Bronchial epithelial cell (primary cell): ENCODE results near the gene MAGEA4. TPM values are rescaled to one million over a fixed set of nuclear protein-coding genes. Genes with fewer than 3 reads are reported as not detected.

Experiments used
- DNase-seq: peaks from one replicate; pipeline ENCODE4 v3.0.0-alpha.2; 2010; ENCODE audit warnings: low read depth
- FAIRE-seq: peaks from 2 replicates; lab custom pipeline; 2011; peaks lifted over from hg19 to GRCh38; lab: Jason Lieb, UNC
- H3K27me3 ChIP-seq: 2 replicates; pipeline ENCODE4 v1.5.1; 2011; ENCODE audit warnings: low read length; ENCODE audit not compliant: control insufficient read depth, insufficient read depth
- H3K36me3 ChIP-seq: 2 replicates; pipeline ENCODE4 v1.5.1; 2011; ENCODE audit warnings: low read length; ENCODE audit not compliant: control insufficient read depth, insufficient read depth
- H3K4me3 ChIP-seq: 2 replicates; pipeline ENCODE4 v1.5.1; 2011; ENCODE audit warnings: mild to moderate bottlenecking, low read depth, low read length, control low read depth
- total RNA-seq: library from RNA; depleted of rRNA; stranded (reverse); fragments of >200 nt; gene quantifications from 2 replicates; pipeline ENCODE4 v1.2.1, GENCODE V29; 2014
- TF ChIP-seq, protein P1 (sequence below): IDR thresholded peaks from 2 replicates; pipeline ENCODE4 v1.5.1; 2011; ENCODE audit warnings: mild to moderate bottlenecking, moderate library complexity, low read length, control low read depth, inconsistent platforms; ENCODE audit not compliant: insufficient read depth, severe bottlenecking

The MAGEA4 gene
- total RNA-seq, 1 donor from 2014 or later, result not detected

GRCh38 chrX:151878574-151878973 lies 34.1 kb upstream of the MAGEA4 start:
- Histone ChIP-seq H3K36me3 (no peaks in the 10 kb centered on the region), H3K4me3 (no peak overlapping the region), H3K27me3 (no peaks in the 10 kb centered on the region)
- TF ChIP-seq, protein P1, sequence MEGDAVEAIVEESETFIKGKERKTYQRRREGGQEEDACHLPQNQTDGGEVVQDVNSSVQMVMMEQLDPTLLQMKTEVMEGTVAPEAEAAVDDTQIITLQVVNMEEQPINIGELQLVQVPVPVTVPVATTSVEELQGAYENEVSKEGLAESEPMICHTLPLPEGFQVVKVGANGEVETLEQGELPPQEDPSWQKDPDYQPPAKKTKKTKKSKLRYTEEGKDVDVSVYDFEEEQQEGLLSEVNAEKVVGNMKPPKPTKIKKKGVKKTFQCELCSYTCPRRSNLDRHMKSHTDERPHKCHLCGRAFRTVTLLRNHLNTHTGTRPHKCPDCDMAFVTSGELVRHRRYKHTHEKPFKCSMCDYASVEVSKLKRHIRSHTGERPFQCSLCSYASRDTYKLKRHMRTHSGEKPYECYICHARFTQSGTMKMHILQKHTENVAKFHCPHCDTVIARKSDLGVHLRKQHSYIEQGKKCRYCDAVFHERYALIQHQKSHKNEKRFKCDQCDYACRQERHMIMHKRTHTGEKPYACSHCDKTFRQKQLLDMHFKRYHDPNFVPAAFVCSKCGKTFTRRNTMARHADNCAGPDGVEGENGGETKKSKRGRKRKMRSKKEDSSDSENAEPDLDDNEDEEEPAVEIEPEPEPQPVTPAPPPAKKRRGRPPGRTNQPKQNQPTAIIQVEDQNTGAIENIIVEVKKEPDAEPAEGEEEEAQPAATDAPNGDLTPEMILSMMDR, result no peak
- DNase-seq, result no peak
- FAIRE-seq, result no peak

GRCh38 chrX:151879856-151880255 lies 32.8 kb upstream of the MAGEA4 start:
- FAIRE-seq, result no peak

DNA sequence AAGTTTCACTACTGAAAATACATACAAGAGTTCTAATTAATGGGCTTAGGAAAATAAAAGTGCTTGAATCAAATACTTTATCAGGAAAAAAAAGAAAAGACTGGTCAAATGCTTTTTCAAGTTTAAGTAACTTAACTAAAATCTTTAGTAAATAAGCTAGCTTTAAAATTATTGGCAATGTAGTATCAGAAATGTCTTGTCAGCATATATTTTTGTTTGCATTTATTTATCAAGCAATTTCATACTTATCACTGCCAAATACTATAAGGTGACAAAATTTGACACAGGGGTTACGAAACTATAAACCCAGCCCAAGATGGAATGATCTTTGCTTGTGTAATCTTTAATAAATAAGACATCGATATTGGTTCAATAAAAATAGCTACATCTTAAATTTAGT lies 31.8 kb upstream of the MAGEA4 start:
- Histone ChIP-seq H3K4me3 (no peak overlapping the region), H3K27me3 (no peaks in the 10 kb centered on the region), H3K36me3 (no peaks in the 10 kb centered on the region)
- DNase-seq (no peak), FAIRE-seq (no peak)
- TF ChIP-seq, protein P1, result no peak

More at GRCh38 chrX:151879856-151880255, 32.8 kb upstream of the MAGEA4 start:
- Histone ChIP-seq H3K4me3 (no peak overlapping the region), H3K36me3 (no peaks in the 10 kb centered on the region), H3K27me3 (no peaks in the 10 kb centered on the region)
- no peak for DNase-seq
- TF ChIP-seq, protein P1, result no peak

DNA sequence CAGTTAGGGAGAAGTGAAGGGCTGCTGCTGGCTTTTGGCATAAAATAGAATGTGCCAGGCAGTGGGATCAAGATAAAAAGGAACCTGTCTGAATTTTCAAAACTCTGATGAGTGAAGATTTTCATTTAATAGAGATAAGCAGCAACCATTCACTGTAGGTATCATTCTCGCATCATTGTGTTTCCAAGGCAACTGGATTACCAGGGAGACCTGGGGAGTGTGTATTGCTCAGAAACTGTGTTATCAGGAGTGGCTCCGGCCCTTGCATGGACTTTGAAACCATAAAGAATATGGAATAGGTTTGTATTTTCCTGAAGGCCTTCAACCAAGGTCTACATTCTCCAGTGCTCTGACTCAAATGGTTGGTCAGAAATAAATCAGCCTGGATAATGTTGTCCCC lies 23.3 kb upstream of the MAGEA4 start:
- H3K4me3 ChIP-seq, result no peak overlapping the region
- H3K36me3 ChIP-seq, result no peaks in the 10 kb centered on the region
- no peaks in the 10 kb centered on the region for H3K27me3 ChIP-seq
- no peak for DNase-seq
- no peak for FAIRE-seq
- TF ChIP-seq, protein P1, result no peak

GRCh38 chrX:151896734-151897474 lies 15.8 kb upstream of the MAGEA4 start:
- DNase-seq (peak; percentile 51), FAIRE-seq (no peak)
- TF ChIP-seq, protein P1, result no peak
- H3K4me3 ChIP-seq, result no peak overlapping the region
- no peaks in the 10 kb centered on the region for H3K27me3 ChIP-seq
- no peaks in the 10 kb centered on the region for H3K36me3 ChIP-seq
